GM19043 (cell line): ENCODE results near the gene CCDC33.

Experiments
- ATAC-seq: cut with Tn5 transposase; IDR thresholded peaks from one replicate; pipeline ENCODE4 v1.9.1; 2021; ENCODE audit warnings: low read depth; ENCODE audit not compliant: unreplicated experiment

CCDC33 gene

GRCh38 chr15:74307827-74308811, 72.0 kb downstream of the CCDC33 start:
- no peak for ATAC-seq

DNA sequence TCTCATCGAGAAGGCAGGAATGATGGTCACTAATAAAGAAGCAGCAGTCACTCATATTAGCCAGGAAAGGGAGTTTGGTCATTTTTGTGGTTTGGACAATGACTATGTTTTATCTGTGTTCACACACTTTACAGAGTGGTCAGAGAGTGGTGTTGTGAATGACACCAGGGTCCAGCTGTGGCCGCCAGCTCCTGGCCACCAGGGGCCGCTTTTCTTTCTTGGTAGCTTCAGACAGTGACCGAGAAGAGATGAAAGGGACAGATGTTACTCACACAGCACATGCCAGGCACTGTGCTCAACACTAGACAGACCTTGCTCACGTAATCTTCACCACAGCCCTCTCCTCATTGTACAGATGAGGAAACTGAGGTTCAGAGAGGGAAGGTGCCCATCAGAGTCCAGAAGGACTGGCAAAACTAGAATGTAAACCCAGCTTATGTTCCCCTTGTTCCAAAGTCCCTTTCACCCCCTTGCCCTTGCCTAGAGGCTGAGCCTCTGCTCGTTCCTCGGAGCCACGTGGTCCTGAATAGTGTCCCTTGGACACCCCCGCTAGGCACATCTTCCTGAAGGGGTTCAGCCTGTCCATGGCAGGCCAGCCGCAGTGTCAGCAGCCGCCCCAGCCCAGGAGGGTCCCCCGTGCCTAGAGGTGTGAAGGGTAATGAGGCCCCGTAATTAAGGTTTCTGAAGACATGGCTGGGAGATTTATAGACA, 75.8 kb downstream of the CCDC33 start:
- no peak for ATAC-seq

GRCh38 chr15:74312445-74313007, 76.4 kb downstream of the CCDC33 start:
- ATAC-seq: no peak

GRCh38 chr15:74313889-74314288, 77.8 kb downstream of the CCDC33 start:
- no peak for ATAC-seq

DNA sequence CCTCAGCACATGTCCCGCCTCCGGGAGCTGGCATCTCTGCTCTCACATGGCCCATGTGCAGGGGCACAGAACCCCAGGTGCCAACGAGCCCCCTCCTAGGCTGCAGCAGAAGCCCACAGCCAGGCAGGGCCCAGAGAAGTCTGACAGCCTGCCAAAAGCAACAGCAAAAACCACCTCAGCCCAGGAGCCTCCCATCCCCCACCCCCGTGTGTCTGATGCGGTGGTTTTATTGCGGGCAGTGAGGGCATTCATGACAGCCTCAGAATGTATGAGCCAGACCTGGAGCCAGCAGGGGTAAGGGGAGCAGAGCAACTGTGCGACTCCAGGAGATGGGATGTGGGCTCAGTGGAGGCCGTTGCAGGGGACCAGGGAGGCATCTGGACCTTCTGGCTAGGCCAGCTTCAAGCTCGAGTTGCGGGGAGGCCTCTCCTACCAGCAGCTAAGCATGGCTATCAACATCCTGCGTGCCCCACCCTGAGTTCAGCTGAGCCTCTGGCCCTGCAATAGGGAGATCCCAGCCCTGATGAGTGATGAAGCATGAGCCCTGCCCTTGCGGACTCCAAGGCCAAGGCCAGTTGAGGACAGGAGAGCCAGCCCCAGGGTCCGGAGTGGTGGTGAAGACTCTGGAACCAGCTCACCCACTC, 78.8 kb downstream of the CCDC33 start:
- no peak for ATAC-seq

GRCh38 chr15:74315626-74316025, 79.5 kb downstream of the CCDC33 start:
- ATAC-seq: peak; percentile 63

DNA sequence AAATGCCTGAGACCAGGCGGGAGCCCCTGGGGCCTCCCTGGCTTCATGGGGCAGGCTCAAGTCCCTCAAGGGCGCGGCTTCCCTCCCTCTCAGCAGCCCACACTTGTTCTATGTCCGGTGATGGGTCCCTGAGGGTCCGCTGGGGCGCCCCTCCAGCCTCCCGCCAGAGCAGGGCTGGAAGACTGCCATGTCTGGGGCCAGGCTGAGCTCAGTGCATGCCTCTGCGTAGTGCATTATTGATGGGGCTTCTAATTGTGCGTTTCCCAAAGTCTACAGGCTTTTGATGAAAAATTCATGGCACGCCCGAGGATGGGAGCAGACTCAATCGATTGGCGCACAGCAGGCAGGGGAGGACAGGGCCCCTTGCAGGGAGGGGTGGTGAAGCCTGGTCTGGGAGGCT, 80.0 kb downstream of the CCDC33 start:
- no peak for ATAC-seq

DNA sequence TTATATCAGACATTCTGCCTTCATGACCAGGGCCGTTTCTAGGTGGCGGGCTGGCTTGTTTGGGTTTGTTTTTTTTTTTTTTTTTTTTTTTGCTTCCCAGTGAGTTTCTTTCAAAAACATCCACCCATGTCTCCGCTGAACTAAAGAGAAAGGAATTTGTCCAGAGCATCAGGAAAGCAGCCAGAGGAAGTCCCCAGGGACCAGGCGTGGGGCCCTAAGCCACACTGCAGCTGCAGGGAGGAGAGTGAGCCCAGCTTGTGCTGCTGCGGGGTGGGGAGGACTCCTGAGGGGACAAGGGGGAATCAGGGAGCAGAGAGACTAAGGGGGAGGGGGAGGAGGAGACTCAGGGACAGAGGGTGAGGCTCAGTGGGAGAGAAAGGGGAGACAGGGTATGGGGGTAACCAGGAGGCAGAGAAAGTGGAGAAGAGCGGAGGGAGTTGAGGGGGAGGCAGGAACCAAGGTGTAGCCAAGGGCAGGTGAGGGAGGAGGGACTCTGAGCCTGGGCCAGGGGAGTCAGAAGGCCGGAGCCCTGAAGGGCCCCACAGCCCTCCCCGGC, 81.8 kb downstream of the CCDC33 start:
- no peak for ATAC-seq

DNA sequence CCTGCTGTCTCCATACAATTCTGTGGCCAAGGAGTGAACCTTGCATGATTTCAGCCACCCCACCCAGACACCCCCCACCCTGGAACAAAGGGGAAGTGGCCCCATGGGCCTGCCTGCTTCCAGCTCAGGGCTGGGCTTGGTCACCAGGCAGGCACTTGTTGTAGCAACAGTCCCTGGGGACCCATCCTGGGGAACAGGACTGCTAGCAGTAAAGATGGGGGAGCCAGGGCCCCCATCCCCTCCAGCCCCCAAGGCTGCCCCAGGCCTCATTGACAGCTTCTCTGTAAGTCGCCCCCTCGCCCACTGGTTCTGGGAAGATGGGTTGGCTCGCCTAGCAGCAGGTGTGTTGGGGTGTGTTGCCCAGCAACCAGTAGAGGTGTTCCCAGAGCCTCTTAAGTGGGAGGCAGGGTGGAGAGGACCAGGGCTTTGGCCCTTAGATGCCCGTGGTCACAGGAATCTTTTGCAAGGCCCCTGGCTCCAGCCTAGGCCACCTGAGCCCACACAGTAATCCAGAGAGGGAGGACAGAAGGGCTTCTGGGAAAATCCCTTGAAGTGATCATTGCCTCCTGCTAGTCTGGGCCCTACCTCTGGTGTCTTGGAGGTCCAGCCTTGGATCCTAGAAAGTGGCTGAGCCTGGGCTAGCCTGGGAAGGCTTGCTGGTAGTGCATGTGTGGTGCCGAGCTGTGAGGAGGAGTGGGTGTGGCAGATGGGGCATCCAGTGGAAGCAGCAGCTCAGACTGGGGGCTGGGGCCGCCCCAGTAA, 82.4 kb downstream of the CCDC33 start:
- no peak for ATAC-seq

GRCh38 chr15:74319138-74319460, 83.0 kb downstream of the CCDC33 start:
- ATAC-seq: no peak

- no peak for ATAC-seq
Measured at GRCh38 chr15:74319596-74320351, 83.6 kb downstream of the CCDC33 start.

DNA sequence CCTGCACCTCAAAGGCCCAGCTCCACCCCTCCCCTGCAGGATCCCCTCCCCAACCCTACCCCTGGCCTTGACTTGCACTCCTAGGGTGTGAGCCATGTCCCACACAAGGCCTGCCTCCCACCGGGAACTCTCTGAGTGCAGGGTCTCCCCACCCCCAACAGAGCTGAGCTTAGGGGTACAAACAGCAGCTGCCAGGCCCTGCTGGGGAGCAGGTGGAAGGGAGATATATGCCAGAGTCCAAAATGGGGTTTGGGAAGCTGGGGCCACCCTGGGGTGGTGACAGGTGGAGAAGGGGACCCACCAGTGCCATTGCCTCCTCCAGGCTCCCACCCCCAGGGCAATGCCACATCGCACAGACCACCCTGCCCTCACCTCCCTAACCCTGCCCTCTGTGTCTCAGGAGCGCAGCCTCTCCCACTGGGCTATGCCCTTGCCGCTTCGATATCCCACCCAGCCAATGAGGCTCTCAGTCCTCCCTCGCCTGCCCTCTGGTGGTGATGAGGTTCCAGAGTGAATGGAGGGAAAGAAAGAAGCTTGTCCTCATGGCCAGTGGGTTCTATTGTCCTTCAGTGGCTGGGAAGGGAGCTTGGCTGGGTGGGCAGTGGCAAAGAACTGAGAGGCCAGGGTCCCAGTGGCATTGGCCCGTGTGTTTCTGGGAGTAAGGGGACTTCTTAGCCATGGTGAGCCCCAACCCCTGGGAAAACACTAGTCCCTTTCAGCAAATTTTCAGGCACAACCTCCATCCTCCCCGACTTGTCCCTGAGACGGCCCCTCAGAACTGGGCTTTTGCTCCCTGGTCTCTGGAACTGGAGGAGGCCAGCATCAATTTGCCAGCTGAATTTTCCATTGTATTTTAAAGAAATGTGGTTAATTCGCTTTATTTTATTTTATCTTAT, 84.5 kb downstream of the CCDC33 start:
- no peak for ATAC-seq

DNA sequence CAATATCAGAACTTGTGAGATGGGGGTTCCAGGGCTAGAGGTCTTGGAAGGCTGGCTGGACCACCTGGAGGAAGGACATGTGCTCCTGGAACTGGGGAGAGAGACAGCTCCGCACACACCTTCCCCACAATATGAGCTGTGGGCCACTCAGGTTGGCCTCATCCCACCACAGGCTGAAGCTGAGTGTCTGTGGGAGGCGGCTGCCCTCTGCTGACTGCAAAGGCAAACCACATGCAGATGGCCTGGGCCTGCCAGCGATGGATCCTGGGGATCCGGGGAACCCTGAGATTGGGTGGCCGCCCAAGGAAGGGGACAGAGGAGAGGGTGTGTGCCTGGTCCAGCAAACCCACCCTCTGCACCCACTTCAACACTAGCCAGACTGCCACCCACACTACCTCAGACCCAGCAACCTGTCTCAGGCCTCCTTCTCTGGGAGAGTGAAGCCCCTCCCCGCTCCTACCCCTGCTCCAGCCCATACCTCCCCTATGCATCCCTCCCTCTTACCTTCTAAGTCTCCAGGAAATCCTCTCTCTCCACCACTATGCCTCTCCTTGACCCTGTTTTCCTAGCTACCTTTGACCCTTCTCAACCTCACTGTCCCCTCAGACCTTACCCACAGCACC, 86.5 kb downstream of the CCDC33 start:
- ATAC-seq: no peak

DNA sequence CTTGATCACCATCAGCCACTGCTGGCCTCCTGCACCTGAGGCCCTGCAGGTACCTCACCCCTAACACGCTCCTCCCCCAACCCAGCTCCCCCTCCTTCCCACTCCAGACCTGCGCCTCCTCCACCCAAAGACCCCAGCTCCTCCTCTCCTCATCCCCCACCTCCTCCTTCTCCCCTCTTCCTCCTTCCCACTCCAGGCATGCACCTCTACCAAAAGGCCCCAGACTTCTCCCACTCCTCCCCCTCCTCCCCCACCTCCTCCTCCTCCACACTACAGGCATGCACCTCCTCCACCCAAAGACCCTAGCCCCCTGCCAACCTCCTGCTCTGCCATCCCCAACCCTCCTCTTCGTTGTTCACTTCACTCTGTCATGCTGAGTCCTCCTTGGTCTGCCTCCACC, 88.6 kb downstream of the CCDC33 start:
- ATAC-seq: no peak

GRCh38 chr15:74326746-74327145, 90.6 kb downstream of the CCDC33 start:
- ATAC-seq: no peak

- no peak for ATAC-seq
Measured at GRCh38 chr15:74327756-74328155, 91.6 kb downstream of the CCDC33 start.

- ATAC-seq: no peak
Measured at GRCh38 chr15:74328331-74329056, 92.4 kb downstream of the CCDC33 start.
